ENCODE measurements around the gene SWT1.

SWT1 gene

GRCh38 chr1:185213091-185213490, 56.1 kb downstream of the SWT1 start:
- TF ChIP-seq, protein P1, sequence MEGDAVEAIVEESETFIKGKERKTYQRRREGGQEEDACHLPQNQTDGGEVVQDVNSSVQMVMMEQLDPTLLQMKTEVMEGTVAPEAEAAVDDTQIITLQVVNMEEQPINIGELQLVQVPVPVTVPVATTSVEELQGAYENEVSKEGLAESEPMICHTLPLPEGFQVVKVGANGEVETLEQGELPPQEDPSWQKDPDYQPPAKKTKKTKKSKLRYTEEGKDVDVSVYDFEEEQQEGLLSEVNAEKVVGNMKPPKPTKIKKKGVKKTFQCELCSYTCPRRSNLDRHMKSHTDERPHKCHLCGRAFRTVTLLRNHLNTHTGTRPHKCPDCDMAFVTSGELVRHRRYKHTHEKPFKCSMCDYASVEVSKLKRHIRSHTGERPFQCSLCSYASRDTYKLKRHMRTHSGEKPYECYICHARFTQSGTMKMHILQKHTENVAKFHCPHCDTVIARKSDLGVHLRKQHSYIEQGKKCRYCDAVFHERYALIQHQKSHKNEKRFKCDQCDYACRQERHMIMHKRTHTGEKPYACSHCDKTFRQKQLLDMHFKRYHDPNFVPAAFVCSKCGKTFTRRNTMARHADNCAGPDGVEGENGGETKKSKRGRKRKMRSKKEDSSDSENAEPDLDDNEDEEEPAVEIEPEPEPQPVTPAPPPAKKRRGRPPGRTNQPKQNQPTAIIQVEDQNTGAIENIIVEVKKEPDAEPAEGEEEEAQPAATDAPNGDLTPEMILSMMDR (IDR thresholded peaks at IDR 0.05; ENCODE audit: poor library complexity, severe bottlenecking), result no peak
- no peak overlapping the region for H3K27ac ChIP-seq (ENCODE audit: poor library complexity, severe bottlenecking)
- no peaks in the 10 kb centered on the region for H3K27me3 ChIP-seq (ENCODE audit: insufficient read depth, poor library complexity, severe bottlenecking)
- ATAC-seq (ENCODE audit: low read depth), result no peak
- no peak for DNase-seq (ENCODE audit: low spot score)
- H3K9me3 ChIP-seq (ENCODE audit: severe bottlenecking), result peaks cover 2% of the 10 kb centered on the region
- no peak overlapping the region for H3K4me3 ChIP-seq (ENCODE audit: severe bottlenecking)
- no peaks in the 10 kb centered on the region for H3K36me3 ChIP-seq (ENCODE audit: low read depth)
- peaks cover 9% of the 10 kb centered on the region for H3K4me1 ChIP-seq (ENCODE audit: insufficient read depth, poor library complexity, severe bottlenecking)

GRCh38 chr1:185215911-185216310, 58.9 kb downstream of the SWT1 start:
- Histone ChIP-seq H3K4me1 (ENCODE audit: insufficient read depth, poor library complexity, severe bottlenecking) (peaks cover 3% of the 10 kb centered on the region), H3K9me3 (ENCODE audit: severe bottlenecking) (peaks cover 2% of the 10 kb centered on the region), H3K4me3 (ENCODE audit: severe bottlenecking) (no peak overlapping the region), H3K27ac (ENCODE audit: poor library complexity, severe bottlenecking) (no peak overlapping the region), H3K36me3 (ENCODE audit: low read depth) (no peaks in the 10 kb centered on the region), H3K27me3 (ENCODE audit: insufficient read depth, poor library complexity, severe bottlenecking) (no peaks in the 10 kb centered on the region)
- peak; percentile 67 for ATAC-seq (ENCODE audit: low read depth)
- no peak for DNase-seq (ENCODE audit: low spot score)
- TF ChIP-seq, protein P1 (IDR thresholded peaks at IDR 0.05; ENCODE audit: poor library complexity, severe bottlenecking), result no peak

DNA sequence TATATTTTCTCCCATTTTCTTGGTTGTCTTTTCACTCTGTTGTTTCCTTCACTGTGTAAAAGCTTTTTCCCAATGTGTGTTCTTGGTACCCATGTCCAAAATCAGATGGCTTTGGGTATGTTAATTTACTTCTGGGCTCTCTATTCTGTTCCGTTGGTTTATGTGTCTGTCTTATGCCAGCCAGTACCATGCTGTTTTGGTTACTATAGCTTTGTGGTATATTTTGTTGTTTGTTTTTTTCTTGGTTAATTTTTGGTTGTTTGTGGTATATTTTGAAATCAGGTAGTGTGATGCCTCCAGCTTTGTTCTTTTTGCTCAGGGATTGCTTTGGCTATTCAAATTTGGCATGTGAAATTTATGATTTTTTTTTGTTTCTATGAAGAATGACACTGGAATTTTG, 67.2 kb downstream of the SWT1 start:
- Histone ChIP-seq H3K27me3 (ENCODE audit: insufficient read depth, poor library complexity, severe bottlenecking) (no peaks in the 10 kb centered on the region), H3K4me1 (ENCODE audit: insufficient read depth, poor library complexity, severe bottlenecking) (no peaks in the 10 kb centered on the region), H3K4me3 (ENCODE audit: severe bottlenecking) (no peak overlapping the region), H3K9me3 (ENCODE audit: severe bottlenecking) (no peaks in the 10 kb centered on the region), H3K36me3 (ENCODE audit: low read depth) (no peaks in the 10 kb centered on the region), H3K27ac (ENCODE audit: poor library complexity, severe bottlenecking) (no peak overlapping the region)
- TF ChIP-seq, protein P1 (IDR thresholded peaks at IDR 0.05; ENCODE audit: poor library complexity, severe bottlenecking), result no peak
- DNase-seq (ENCODE audit: low spot score) (no peak), ATAC-seq (ENCODE audit: low read depth) (no peak)

GRCh38 chr1:185227161-185227560, 70.2 kb downstream of the SWT1 start:
- DNase-seq (ENCODE audit: low spot score) (no peak), ATAC-seq (ENCODE audit: low read depth) (no peak)
- Histone ChIP-seq H3K27ac (ENCODE audit: poor library complexity, severe bottlenecking) (no peak overlapping the region), H3K36me3 (ENCODE audit: low read depth) (no peaks in the 10 kb centered on the region), H3K4me1 (ENCODE audit: insufficient read depth, poor library complexity, severe bottlenecking) (no peaks in the 10 kb centered on the region), H3K27me3 (ENCODE audit: insufficient read depth, poor library complexity, severe bottlenecking) (no peaks in the 10 kb centered on the region), H3K4me3 (ENCODE audit: severe bottlenecking) (no peak overlapping the region), H3K9me3 (ENCODE audit: severe bottlenecking) (no peaks in the 10 kb centered on the region)
- TF ChIP-seq, protein P1 (IDR thresholded peaks at IDR 0.05; ENCODE audit: poor library complexity, severe bottlenecking), result no peak

DNA sequence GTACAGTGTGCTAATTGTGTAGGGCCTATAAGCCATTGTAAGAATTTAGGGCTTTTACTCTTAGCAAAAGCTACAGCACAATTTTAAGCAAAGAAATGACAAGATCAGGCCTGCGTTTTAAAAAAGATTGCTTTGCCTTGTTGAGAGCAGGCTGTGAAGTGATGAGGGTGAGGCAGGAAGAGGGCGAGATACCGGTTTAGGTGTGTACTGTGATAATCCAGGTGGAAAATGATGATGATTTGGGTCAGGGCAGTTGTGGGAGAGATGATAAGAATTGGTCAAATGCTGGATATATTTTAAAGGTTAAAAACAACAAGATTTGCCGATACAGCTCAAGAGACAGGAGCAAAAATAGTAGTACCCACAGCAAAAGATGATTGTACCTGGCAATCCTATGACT, 72.0 kb downstream of the SWT1 start:
- no peak for ATAC-seq (ENCODE audit: low read depth)
- no peaks in the 10 kb centered on the region for H3K27me3 ChIP-seq (ENCODE audit: insufficient read depth, poor library complexity, severe bottlenecking)
- TF ChIP-seq, protein P1 (IDR thresholded peaks at IDR 0.05; ENCODE audit: poor library complexity, severe bottlenecking), result no peak
- no peaks in the 10 kb centered on the region for H3K4me1 ChIP-seq (ENCODE audit: insufficient read depth, poor library complexity, severe bottlenecking)
- H3K9me3 ChIP-seq (ENCODE audit: severe bottlenecking), result no peaks in the 10 kb centered on the region
- H3K27ac ChIP-seq (ENCODE audit: poor library complexity, severe bottlenecking), result no peak overlapping the region
- no peak overlapping the region for H3K4me3 ChIP-seq (ENCODE audit: severe bottlenecking)
- no peaks in the 10 kb centered on the region for H3K36me3 ChIP-seq (ENCODE audit: low read depth)
- DNase-seq (ENCODE audit: low spot score), result no peak
